Activated CD4-positive, alpha-beta T cell treated with anti-CD3 and anti-CD28 coated beads, Interleukin-2, amount 50 U/mL, for 4 hours (primary cell): ENCODE measurements around the gene TRPV5.

ENCODE experiments used
- DNase-seq, 2 experiments: peaks; one replicate each; pipeline ENCODE4 v3.0.0-alpha.2; 2020

TRPV5 gene

DNA sequence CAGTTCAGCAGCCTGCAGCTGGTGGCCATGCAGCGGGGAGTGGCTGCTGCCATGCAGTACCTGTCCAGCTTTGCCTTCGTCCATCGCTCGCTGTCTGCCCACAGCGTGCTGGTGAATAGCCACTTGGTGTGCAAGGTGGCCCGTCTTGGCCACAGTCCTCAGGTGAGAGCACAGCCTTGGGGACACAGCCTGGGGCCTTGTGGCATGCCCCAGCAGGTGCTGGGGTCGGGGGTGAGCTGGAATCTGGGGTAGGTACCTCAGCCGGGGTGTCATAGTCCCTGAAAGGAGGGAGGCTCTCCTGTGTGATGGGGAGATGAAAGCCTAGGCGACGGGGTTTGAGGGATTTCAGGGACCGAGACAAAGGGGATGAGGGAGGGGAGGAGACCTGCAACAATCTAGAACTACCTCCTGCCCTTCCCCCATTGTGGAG, 64.5 kb downstream of the TRPV5 start:
- DNase-seq: no peak

DNA sequence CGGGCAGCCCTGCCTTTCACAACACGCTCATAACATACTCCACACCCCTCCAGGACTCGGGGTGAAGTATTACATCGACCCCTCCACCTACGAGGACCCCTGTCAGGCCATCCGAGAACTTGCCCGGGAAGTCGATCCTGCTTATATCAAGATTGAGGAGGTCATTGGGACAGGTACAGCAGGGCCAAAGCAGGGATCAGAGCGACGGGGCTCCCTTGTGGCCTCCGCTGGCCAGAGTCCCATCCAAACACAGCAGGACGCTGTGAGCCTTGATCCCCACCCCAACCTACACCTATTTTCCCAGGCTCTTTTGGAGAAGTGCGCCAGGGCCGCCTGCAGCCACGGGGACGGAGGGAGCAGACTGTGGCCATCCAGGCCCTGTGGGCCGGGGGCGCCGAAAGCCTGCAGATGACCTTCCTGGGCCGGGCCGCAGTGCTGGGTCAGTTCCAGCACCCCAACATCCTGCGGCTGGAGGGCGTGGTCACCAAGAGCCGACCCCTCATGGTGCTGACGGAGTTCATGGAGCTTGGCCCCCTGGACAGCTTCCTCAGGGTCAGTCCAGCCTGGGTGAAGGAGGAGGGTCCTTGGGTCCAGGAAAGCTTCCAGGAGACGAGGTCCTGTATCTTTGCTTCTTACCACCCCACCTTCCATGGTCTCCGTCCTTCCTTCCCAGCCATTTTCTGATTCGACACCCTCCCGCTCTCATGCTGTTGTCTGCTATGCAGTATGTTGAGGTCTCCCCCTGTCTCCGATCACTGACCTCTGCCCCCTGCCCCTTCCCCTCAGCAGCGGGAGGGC, 65.2 kb downstream of the TRPV5 start:
- no peak for DNase-seq

DNA sequence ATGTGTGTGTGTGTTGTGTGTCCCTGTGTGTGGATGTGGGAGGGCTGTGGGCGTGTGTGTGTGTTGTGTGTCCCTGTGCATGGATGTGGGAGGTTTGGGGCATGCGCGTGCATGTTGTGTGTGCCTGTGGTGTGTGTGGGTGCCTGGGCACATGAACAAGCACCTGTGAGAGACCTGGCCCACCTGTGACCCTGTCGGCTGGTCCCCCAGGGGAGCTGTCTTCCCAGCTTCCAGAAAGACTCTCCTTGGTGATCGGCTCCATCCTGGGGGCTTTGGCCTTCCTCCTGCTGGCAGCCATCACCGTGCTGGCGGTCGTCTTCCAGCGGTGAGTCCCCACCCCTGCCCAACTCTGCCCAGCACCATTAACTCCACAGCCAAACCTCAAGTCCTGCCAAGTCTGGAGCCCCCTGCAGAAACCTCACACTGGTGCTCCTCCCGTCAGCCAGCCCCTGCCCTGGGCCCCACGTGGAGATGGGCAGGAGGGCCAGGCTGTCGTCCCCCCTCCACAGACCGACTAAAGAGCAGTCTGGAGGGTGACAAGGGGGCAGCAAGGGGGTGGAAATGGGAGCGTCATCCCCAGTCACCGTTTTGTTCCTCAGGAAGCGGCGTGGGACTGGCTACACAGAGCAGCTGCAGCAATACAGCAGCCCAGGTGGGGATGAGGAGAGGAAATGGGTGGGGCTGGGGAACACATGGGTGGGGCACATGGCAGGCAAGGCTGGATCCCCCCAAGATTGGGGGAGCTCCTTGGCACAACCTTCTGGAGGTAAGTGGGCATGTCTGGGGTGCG, 66.0 kb downstream of the TRPV5 start:
- DNase-seq: no peak

DNA sequence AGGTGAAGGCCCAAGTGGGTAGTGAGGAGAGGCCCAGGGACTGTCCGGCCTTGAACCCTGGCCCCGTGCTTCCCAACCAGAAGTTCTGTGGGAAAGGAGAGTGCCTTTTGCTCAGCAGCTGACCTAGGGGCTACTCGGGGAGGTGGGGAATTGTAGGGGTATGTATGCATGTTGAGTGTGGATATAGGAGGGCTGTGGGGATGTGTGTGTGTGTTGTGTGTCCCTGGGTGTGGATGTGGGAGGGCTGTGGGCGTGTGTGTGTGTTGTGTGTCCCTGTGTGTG, 66.5 kb downstream of the TRPV5 start:
- DNase-seq: no peak

DNA sequence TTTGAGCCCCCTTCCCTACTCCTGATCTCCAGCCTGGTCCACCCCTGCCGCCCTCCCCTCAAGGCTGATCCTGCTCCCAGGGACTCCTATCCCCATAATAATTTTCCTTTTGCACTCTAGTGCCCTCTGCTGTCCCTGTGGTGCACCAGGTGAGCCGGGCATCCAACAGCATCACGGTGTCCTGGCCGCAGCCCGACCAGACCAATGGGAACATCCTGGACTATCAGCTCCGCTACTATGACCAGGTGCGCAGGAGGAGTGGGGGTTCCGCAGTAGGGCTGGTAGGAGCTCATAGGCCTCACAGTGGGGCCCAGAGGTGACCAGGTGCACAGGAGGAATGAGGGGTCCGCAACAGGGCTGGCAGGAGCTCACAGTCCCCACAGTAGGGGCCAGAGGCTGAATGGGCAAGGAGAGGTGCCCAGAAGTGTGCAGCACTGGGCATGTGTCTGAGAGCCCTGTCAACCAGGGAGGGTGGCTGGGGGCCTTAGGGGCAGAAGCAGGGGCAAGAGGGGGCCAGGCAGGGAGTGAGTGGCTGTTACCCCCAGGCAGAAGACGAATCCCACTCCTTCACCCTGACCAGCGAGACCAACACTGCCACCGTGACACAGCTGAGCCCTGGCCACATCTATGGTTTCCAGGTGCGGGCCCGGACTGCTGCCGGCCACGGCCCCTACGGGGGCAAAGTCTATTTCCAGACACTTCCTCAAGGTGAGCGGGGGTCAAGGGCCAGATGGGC, 67.0 kb downstream of the TRPV5 start:
- no peak for DNase-seq

- DNase-seq: no peak
These were observed 67.8 kb downstream of the TRPV5 start for GRCh38 chr7:142865766-142866165.

DNA sequence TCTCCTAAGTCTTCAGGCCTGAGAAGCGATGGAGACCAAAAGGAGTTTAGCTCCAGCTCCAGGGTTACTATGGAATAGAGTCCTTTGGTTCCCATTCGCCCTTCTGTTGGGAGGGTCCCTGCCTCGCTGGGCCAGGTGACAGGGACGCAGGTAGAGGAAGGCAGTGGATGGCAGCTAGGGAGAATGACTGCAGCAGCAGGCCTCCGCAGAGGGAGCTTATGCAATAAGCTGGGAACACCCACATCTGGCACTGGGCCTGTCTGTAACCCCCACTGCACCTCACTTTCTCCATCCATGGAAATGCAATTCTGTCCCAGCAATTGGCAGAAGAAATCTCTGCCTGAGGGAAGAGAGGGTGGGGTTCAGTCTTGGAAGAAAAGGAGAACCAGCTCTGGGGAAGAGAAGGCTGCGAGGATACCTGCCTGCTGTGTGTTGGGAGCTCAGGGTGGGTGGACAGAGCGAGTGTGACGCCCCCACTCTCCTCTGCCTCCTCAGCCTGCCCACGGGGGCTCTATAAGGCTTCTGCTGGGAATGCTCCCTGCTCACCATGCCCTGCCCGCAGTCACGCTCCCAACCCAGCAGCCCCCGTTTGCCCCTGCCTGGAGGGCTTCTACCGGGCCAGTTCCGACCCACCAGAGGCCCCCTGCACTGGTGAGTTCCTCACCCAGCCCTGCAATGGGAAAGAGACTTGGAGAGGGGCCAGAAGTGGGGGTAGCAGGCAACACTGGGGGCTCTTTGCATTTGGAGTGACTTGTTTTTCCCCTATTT, 68.4 kb downstream of the TRPV5 start:
- no peak for DNase-seq

DNA sequence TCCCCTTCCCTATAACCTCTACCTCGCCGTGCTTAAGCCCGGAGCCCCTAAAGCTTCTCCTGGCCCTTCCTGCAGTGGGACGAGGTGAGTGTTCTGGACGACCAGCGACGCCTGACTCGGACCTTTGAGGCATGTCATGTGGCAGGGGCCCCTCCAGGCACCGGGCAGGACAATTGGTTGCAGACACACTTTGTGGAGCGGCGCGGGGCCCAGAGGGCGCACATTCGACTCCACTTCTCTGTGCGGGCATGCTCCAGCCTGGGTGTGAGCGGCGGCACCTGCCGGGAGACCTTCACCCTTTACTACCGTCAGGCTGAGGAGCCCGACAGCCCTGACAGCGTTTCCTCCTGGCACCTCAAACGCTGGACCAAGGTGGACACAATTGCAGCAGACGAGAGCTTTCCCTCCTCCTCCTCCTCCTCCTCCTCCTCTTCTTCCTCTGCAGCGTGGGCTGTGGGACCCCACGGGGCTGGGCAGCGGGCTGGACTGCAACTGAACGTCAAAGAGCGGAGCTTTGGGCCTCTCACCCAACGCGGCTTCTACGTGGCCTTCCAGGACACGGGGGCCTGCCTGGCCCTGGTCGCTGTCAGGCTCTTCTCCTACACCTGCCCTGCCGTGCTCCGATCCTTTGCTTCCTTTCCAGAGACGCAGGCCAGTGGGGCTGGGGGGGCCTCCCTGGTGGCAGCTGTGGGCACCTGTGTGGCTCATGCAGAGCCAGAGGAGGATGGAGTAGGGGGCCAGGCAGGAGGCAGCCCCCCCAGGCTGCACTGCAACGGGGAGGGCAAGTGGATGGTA, 69.5 kb downstream of the TRPV5 start:
- no peak for DNase-seq

DNA sequence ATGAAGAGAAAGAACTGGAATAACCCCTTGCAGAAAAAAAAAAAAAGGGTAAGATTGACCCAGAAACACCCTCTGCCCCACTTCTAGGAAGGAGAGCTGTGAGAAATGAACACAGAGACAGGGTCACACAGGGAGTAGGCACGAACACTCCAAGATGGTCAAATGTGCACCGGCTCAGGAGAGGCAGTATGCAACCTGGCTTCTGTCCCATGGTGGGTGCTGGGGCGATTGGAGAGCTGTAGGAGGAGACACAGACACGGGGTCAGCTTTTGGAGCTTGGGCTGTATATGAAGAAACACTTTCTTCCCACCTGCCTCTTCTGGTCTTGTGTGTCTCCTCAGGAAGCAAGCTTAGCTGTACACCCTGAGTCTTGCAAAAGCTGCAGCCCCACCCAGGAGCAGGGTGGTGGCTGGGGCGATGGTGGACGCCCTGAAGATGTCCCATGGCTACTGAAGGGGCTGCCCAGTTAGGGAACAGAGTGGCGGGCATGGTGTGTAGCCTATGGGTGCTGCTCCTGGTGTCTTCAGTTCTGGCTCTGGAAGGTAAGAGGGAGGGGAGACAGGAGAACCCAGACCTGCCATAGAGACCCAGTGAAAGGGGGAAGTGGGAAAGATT, 70.7 kb downstream of the TRPV5 start:
- no peak for DNase-seq

DNA sequence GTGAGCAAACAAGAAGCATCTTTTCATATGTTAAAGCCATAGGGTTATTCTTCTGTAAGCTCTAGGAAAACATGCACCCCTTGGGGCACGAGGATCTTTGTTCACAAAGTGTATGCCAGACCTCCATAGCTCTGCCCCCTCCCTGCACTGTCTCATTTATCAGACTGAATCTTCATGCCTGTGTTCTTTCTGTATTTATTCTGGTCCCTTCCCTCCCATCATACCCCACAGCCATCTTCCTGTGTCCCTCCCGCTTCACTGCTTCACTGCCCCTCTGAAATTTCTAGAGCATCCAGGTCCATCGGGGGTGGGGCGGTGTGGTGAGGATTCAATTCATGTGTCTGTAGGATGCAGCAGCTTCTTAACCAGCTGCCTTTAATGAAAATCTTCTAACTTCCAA, 71.2 kb downstream of the TRPV5 start:
- DNase-seq: no peak

DNA sequence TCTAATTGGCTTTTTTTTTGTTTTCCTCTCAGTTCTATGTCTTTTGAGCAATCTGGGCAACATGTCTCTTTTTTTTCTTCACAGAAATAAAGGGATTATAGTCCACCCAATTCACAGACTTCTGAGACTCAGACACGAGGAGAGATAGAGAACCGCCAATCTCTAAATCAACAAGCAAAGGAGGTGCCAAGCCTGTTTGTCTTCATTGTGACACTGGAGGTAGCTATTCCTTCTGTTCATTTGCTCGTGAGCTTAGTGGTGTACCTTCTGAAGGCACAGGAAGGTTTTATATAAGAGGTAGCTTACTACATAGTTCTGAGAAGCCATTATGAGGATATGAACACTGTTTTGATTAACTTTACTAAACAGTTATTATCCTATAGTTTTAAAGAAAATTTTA, 72.6 kb downstream of the TRPV5 start:
- no peak for DNase-seq

DNA sequence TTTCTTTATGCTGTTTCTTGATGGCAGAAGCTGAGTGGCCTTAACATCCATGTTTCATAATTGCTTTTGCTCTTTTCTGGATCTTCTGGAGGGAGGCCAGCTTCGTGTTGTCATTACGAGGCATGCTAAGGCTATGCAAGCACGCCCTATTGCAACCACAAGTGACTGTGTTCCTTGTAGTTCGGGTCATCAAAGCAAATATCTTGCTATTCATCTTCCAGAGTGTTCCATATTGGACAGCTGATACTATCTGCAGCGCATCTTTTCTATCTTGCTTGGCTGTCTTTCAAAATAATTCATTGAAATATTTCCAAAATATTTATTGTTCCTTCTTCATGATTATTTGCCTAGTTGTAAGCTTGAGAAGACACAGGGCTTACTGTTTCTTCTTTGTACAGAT, 73.7 kb downstream of the TRPV5 start:
- no peak for DNase-seq

- no peak for DNase-seq
These were observed 74.1 kb downstream of the TRPV5 start for GRCh38 chr7:142859411-142859810.
